ENCODE measurements around the gene TRAPPC3L. TPM values are rescaled to one million over a fixed set of nuclear protein-coding genes. Genes with fewer than 3 reads are reported as not detected.

The TRAPPC3L gene
- total RNA-seq, 1 experiment from 2014 or later, result not detected

DNA sequence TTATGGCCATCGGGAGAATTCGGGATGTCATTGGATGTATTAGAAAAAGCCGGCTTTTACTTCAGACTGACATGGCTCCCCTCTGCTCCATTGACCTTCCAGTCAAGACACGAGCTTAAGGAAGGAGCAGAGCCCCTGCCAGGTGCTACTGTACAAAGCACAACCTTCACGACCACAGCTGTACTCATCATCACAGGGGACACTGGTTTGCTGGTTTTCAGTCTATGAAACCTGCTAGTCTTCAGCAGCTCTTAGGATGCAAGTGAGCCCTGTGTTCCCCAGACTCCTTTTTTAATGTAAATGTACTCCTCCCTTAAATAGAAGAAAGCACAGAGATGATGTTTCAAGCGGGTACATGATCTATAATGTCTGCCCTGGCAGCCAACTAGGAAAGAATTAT, 1.9 kb upstream of the TRAPPC3L start:
- no peaks in the 10 kb centered on the region for H3K79me2 ChIP-seq (ENCODE audit: insufficient read depth, low read length)
- no peaks in the 10 kb centered on the region for H3K23me2 ChIP-seq (ENCODE audit: insufficient read length, low read depth, low read length, poor library complexity, severe bottlenecking)
- H2AK5ac ChIP-seq (ENCODE audit: insufficient read length, low read length), result no peak overlapping the region
- H3K4me2 ChIP-seq (ENCODE audit: insufficient read depth, insufficient read length, low read length), result no peak overlapping the region
- H2BK20ac ChIP-seq (ENCODE audit: low read depth, low read length, poor library complexity, severe bottlenecking), result no peak overlapping the region
- no peak overlapping the region for H4K8ac ChIP-seq (replicated peaks; ENCODE audit: insufficient read length, low read depth, low read length)
- WGBS (ENCODE audit: extremely low coverage, insufficient read length, low lambda C conversion rate), result no CpG with 5 or more reads among the region's 6 CpGs
- H3K9ac ChIP-seq (ENCODE audit: extremely low read depth, insufficient read length, low read length), result no peak overlapping the region
- no peak overlapping the region for H3K4ac ChIP-seq (ENCODE audit: low read depth, low read length)
- H3K27ac Mint-ChIP-seq, result no peak overlapping the region
- no peak overlapping the region for H2BK120ac ChIP-seq (ENCODE audit: low read depth, low read length, poor library complexity, severe bottlenecking)
- no peak overlapping the region for H3K18ac ChIP-seq (ENCODE audit: insufficient read length, low read depth, low read length)
- H3T11ph ChIP-seq (ENCODE audit: low read length), result no peak overlapping the region
- H4K91ac ChIP-seq (ENCODE audit: insufficient read length, low read depth, low read length), result no peak overlapping the region
- H3K36me3 Mint-ChIP-seq (ENCODE audit: insufficient read depth in 1 of 3, low read depth in 3 of 3), result no peaks in the 10 kb centered on the region
- H3K27me3 Mint-ChIP-seq (ENCODE audit: low read depth), result no peaks in the 10 kb centered on the region
- H3K56ac ChIP-seq (ENCODE audit: insufficient read length, low read depth, low read length), result no peak overlapping the region
- H3K4me1 Mint-ChIP-seq, result peaks cover 6 to 8% of the 10 kb centered on the region in 2 experiments; a peak in 3 of 4 replicates
- H3K4me3 Mint-ChIP-seq, result no peak overlapping the region
- H3K4me1 ChIP-seq (ENCODE audit: insufficient read depth, low read length), result no peaks in the 10 kb centered on the region
- no peaks in the 10 kb centered on the region for H3K9me3 ChIP-seq (ENCODE audit: control insufficient read depth, low read depth, low read length)
- H2BK15ac ChIP-seq (ENCODE audit: low read depth, low read length), result no peak overlapping the region
- TF ChIP-seq, protein P1, sequence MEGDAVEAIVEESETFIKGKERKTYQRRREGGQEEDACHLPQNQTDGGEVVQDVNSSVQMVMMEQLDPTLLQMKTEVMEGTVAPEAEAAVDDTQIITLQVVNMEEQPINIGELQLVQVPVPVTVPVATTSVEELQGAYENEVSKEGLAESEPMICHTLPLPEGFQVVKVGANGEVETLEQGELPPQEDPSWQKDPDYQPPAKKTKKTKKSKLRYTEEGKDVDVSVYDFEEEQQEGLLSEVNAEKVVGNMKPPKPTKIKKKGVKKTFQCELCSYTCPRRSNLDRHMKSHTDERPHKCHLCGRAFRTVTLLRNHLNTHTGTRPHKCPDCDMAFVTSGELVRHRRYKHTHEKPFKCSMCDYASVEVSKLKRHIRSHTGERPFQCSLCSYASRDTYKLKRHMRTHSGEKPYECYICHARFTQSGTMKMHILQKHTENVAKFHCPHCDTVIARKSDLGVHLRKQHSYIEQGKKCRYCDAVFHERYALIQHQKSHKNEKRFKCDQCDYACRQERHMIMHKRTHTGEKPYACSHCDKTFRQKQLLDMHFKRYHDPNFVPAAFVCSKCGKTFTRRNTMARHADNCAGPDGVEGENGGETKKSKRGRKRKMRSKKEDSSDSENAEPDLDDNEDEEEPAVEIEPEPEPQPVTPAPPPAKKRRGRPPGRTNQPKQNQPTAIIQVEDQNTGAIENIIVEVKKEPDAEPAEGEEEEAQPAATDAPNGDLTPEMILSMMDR (conservative IDR thresholded peaks at IDR 0.05), result no peak
- H2BK12ac ChIP-seq (ENCODE audit: insufficient read length, low read depth, low read length), result no peak overlapping the region
- no peak overlapping the region for H3K23ac ChIP-seq (ENCODE audit: insufficient read length, low read depth, low read length)
- H4K20me1 ChIP-seq (ENCODE audit: control insufficient read depth, insufficient read depth, insufficient read length), result no peaks in the 10 kb centered on the region
- no peaks in the 10 kb centered on the region for H3K9me3 Mint-ChIP-seq
- no peaks in the 10 kb centered on the region for H3K27me3 ChIP-seq (ENCODE audit: insufficient read depth, low read length)
- no peak for DNase-seq
- no peaks in the 10 kb centered on the region for H3K79me1 ChIP-seq (ENCODE audit: insufficient read depth, low read depth, low read length, poor library complexity, severe bottlenecking)
- no peak overlapping the region for H2AFZ ChIP-seq (ENCODE audit: low read length)
- no peak overlapping the region for H3K27ac ChIP-seq (ENCODE audit: insufficient read length, low read depth, low read length)
- no peak overlapping the region for H3K14ac ChIP-seq (ENCODE audit: insufficient read depth, low read length)
- no peak overlapping the region for H2BK5ac ChIP-seq (ENCODE audit: insufficient read length, low read length)
- H4K5ac ChIP-seq (ENCODE audit: insufficient read length, low read depth, low read length), result no peak overlapping the region

All from H9 (cell line).